Kidney epithelial cell (primary cell): ENCODE data around the gene DPM2. TPM values are rescaled to one million over a fixed set of nuclear protein-coding genes. Genes with fewer than 3 reads are reported as not detected.

Experiments
- DNase-seq: peaks from one replicate; pipeline ENCODE4 v3.0.0-alpha.2; 2010; ENCODE audit warnings: low read depth
- H3K27me3 ChIP-seq: 2 replicates; pipeline ENCODE4 v1.6.0; 2011; ENCODE audit warnings: low read length; ENCODE audit not compliant: control insufficient read depth, insufficient read depth
- H3K36me3 ChIP-seq: 2 replicates; pipeline ENCODE4 v1.5.1; 2011; ENCODE audit warnings: low read length; ENCODE audit not compliant: control insufficient read depth, insufficient read depth
- H3K4me3 ChIP-seq: 2 replicates; pipeline ENCODE4 v1.5.1; 2011; ENCODE audit warnings: low read depth, mild to moderate bottlenecking, control low read depth, low read length
- total RNA-seq: library from RNA; depleted of rRNA; stranded (reverse); fragments of >200 nt; gene quantifications from 2 replicates; pipeline ENCODE4 v1.2.3, GENCODE V29; 2015
- TF ChIP-seq, protein P1 (sequence below): IDR thresholded peaks from 2 replicates; pipeline ENCODE4 v1.5.1; 2011; ENCODE audit warnings: mild to moderate bottlenecking, moderate library complexity, low read length, control low read depth, inconsistent platforms; ENCODE audit not compliant: insufficient read depth, poor library complexity, severe bottlenecking

DPM2 gene
- total RNA-seq, 1 donor from 2014 or later, result 31.8 TPM

- Histone ChIP-seq H3K4me3 (no peak overlapping the region), H3K27me3 (no peaks in the 10 kb centered on the region), H3K36me3 (peaks cover 6% of the 10 kb centered on the region)
- no peak for DNase-seq
- TF ChIP-seq, protein P1, sequence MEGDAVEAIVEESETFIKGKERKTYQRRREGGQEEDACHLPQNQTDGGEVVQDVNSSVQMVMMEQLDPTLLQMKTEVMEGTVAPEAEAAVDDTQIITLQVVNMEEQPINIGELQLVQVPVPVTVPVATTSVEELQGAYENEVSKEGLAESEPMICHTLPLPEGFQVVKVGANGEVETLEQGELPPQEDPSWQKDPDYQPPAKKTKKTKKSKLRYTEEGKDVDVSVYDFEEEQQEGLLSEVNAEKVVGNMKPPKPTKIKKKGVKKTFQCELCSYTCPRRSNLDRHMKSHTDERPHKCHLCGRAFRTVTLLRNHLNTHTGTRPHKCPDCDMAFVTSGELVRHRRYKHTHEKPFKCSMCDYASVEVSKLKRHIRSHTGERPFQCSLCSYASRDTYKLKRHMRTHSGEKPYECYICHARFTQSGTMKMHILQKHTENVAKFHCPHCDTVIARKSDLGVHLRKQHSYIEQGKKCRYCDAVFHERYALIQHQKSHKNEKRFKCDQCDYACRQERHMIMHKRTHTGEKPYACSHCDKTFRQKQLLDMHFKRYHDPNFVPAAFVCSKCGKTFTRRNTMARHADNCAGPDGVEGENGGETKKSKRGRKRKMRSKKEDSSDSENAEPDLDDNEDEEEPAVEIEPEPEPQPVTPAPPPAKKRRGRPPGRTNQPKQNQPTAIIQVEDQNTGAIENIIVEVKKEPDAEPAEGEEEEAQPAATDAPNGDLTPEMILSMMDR, result no peak
Measured at GRCh38 chr9:127893392-127893791, 44.3 kb downstream of the DPM2 start.

DNA sequence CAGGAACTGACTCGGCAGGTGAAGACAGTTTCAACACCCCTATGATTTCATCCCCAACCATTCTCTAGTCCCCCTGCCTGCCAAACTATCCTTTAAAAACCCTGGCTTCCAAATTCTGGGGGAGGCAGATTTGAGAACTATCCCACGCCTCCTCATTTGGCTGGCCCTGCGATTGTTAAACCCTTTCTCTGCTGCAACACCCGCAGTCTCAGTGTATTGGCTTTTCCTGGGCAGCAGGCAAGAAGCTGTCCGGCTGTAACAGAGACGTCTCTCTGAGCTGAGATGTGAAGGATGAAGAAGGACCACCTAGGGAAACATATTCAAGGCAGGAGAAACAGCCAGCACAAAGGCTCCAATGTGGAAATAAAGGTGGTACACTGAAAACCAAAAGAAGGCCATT, 44.8 kb downstream of the DPM2 start:
- Histone ChIP-seq H3K27me3 (no peaks in the 10 kb centered on the region), H3K36me3 (peaks cover 6% of the 10 kb centered on the region), H3K4me3 (no peak overlapping the region)
- no peak for DNase-seq
- TF ChIP-seq, protein P1, result no peak

DNA sequence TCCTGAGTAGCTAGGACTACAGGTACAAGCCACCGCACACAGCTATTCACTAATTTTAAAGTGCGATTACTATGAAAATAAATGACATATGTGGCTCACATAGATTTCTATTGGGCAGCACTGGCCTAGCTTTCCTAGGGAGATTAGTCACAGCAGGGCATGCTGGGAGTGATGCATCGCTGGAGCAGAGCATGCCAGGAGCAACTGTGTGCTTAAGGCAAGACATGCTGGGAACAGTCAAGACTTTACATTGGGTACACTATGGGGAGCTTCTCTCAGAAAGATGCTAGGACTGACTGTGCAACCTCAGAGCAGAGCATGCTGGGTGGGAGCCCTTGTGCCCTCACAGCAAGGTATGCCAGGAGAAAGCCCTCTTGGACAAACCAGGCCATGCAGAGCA, 47.6 kb downstream of the DPM2 start:
- Histone ChIP-seq H3K4me3 (no peak overlapping the region), H3K36me3 (peaks cover 5% of the 10 kb centered on the region), H3K27me3 (no peaks in the 10 kb centered on the region)
- no peak for DNase-seq
- TF ChIP-seq, protein P1, result no peak

- TF ChIP-seq, protein P1, result no peak
- Histone ChIP-seq H3K36me3 (peaks cover 4% of the 10 kb centered on the region), H3K27me3 (no peaks in the 10 kb centered on the region), H3K4me3 (no peak overlapping the region)
- DNase-seq, result no peak
Measured at GRCh38 chr9:127887792-127888191, 49.9 kb downstream of the DPM2 start.

DNA sequence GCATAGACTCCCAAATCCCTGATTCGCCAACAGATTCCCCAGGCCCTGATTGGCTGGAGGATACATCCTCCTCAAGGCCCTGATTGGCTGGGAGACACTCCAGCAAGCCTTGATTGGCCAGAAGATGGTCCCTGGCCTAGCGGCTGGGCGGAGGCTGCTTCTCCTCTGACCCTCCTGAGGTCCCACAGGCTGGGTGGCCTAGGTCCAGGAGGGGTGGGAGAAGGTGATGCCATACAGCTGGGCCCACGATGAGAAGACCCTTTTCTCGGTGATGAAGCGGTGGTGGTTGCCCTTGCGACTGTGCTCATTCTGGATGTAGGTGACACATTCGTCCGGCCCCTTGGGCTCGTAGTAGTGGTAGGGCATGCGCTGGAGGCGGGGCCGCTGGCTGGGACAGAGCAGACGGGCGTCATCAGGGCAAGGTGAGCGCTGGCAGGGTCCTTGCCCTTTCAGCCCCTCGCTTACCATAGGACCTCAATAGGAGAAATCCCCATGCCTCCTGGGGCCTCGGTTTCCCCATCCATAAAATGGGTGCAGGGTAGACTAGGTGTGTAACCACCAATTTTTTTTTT, 51.2 kb downstream of the DPM2 start:
- TF ChIP-seq, protein P1, result no peak
- Histone ChIP-seq H3K36me3 (peaks cover 4% of the 10 kb centered on the region), H3K27me3 (no peaks in the 10 kb centered on the region), H3K4me3 (no peak overlapping the region)
- no peak for DNase-seq
